ENCODE measurements around the gene ELAVL1. TPM values are rescaled to one million over a fixed set of nuclear protein-coding genes. Genes with fewer than 3 reads are reported as not detected.
A peak's percentile ranks its signal among the peaks of the same experiment; 100 is the strongest.
"Not testable (repeated sequence)": the region's sequence is repeated elsewhere in the genome, so short reads cannot be mapped to it uniquely, and the experiment has no call there.

ELAVL1 gene
- polyA plus RNA-seq, 10 donors, result 48.9 to 67.5 (median 53.6) TPM

GRCh38 chr19:7924241-7924640 is 81.2 kb downstream of the ELAVL1 start:
- DNase-seq, result no peak

- DNase-seq, result no peak
Observed at GRCh38 chr19:7923295-7924191, 81.9 kb downstream of the ELAVL1 start.

GRCh38 chr19:7922836-7923195 is 82.6 kb downstream of the ELAVL1 start:
- DNase-seq, result no peak

GRCh38 chr19:7921967-7922835 is 83.2 kb downstream of the ELAVL1 start:
- no peak for DNase-seq

- no peak for DNase-seq
Observed at GRCh38 chr19:7921302-7921966, 84.0 kb downstream of the ELAVL1 start.

- DNase-seq, result peak; percentile 96 to 97 (median 96)
Observed at GRCh38 chr19:7920519-7921301, 84.7 kb downstream of the ELAVL1 start.

- peak; percentile 94 to 99 (median 96) for DNase-seq
Observed at GRCh38 chr19:7919610-7920518, 85.6 kb downstream of the ELAVL1 start, which contains the start of gene SNAPC2. Gene SNAPC2 (plus strand): TSS chr19:7920338. CDS start chr19:7920367, 29 bp downstream.

- DNase-seq, result no peak
Observed at GRCh38 chr19:7918615-7919421, 86.6 kb downstream of the ELAVL1 start.

GRCh38 chr19:7918062-7918614 is 87.3 kb downstream of the ELAVL1 start:
- DNase-seq, result not testable (repeated sequence)

- DNase-seq, result peak in 2 of 3 donors; percentile 19 to 52
Observed at GRCh38 chr19:7917267-7918061, 88.0 kb downstream of the ELAVL1 start.

- no peak for DNase-seq
Observed at GRCh38 chr19:7916955-7917266, 88.5 kb downstream of the ELAVL1 start.

GRCh38 chr19:7916103-7916954 is 89.1 kb downstream of the ELAVL1 start:
- DNase-seq, result no peak

- no peak for DNase-seq
Observed at GRCh38 chr19:7915250-7916102, 90.0 kb downstream of the ELAVL1 start.

GRCh38 chr19:7914598-7915045 is 90.8 kb downstream of the ELAVL1 start, which contains the start of gene TGFBR3L:
Gene TGFBR3L (plus strand): TSS chr19:7914830.
- DNase-seq, result no peak

GRCh38 chr19:7914099-7914498 is 91.3 kb downstream of the ELAVL1 start:
- no peak for DNase-seq

GRCh38 chr19:7913652-7914051 is 91.8 kb downstream of the ELAVL1 start:
- no peak for DNase-seq

Data from muscle of back (tissue), 11 donors.